Neutrophil (primary cell): Measurements from ENCODE around the gene HRH2.

Source experiments
- H3K27ac ChIP-seq: fragments of 200-600 bp; sonication (generic); 2 replicates; pipeline ENCODE4 v1.5.1; 2016; ENCODE audit warnings: mild to moderate bottlenecking, moderate library complexity
- H3K27me3 ChIP-seq: fragments of 200-600 bp; sonication (generic); 2 replicates; pipeline ENCODE4 v1.6.0; 2016; ENCODE audit warnings: mild to moderate bottlenecking
- H3K36me3 ChIP-seq: fragments of 200-600 bp; sonication (generic); 2 replicates; pipeline ENCODE4 v1.5.1; 2017
- H3K4me1 ChIP-seq, 2 experiments: fragments of 200-600 bp in 1 of 2; sonication (generic) in 1 of 2; 1 replicate in 1 of 2; 2 replicates in 1 of 2; pipeline versions ENCODE4 v1.5.1 to v1.6.1; 2013 to 2016; ENCODE audit warnings: low read depth in 1 of 2, low read length in 1 of 2, mild to moderate bottlenecking in 1 of 2, moderate library complexity in 1 of 2; ENCODE audit not compliant: control insufficient read depth in 1 of 2, insufficient read depth in 1 of 2
- H3K4me3 ChIP-seq, 2 experiments: fragments of 200-600 bp in 1 of 2; sonication (generic) in 1 of 2; 1 replicate in 1 of 2; 2 replicates in 1 of 2; pipeline ENCODE4 v1.5.1; 2013 to 2016; ENCODE audit warnings: low read depth in 1 of 2, low read length in 1 of 2, mild to moderate bottlenecking in 1 of 2, moderate library complexity in 1 of 2
- H3K9me3 ChIP-seq: fragments of 200-600 bp; sonication (generic); 2 replicates; pipeline ENCODE4 v1.5.1; 2016
- TF ChIP-seq, protein P1 (sequence below): fragments of 200-600 bp; sonication (generic); IDR thresholded peaks from 2 replicates; pipeline ENCODE4 v1.5.1; 2016; ENCODE audit warnings: antibody characterized with exemption

The HRH2 gene

DNA sequence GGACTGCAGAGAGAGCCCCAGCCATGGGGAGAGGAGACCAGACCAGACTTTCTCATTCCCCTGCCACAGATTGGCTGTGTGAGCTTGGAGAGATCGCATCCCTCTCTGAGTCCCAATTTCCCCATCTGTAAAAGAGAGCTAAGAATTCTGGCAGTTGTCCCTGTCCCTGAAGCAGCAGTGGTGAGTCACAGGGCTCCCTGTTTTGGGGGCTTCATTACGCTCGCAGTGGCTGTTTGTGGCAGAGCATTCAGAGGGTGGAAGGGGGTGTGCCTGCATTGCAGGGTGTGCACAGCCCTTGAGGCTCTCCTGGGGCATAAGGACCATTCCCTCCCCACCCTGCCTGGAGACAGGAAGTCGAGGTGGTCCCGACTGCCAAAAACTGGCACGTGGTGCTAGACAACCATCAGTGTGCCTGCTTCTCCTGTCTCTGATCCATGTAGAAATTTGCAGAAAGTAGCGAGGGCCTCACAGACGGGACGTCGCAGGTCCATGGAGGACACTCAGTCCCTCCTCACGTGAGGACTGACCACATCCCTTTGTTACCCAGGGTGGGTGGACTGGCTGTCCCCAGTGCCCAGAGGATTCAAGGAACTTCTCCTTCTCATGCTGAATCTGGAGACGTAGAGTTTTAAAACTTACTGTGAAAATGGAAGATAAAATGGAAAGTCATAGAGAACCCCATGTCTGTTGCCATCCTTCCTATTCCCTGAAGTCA lies 35.3 kb downstream of the HRH2 start:
- Histone ChIP-seq H3K4me1 (peaks cover 89 to 97% of the 10 kb centered on the region in 2 experiments), H3K4me3 (peak overlapping the region in 1 of 2 experiments; percentile 27), H3K27me3 (no peaks in the 10 kb centered on the region), H3K27ac (peak overlapping the region; percentile 84), H3K36me3 (peaks cover 24% of the 10 kb centered on the region), H3K9me3 (no peaks in the 10 kb centered on the region)
- TF ChIP-seq, protein P1, sequence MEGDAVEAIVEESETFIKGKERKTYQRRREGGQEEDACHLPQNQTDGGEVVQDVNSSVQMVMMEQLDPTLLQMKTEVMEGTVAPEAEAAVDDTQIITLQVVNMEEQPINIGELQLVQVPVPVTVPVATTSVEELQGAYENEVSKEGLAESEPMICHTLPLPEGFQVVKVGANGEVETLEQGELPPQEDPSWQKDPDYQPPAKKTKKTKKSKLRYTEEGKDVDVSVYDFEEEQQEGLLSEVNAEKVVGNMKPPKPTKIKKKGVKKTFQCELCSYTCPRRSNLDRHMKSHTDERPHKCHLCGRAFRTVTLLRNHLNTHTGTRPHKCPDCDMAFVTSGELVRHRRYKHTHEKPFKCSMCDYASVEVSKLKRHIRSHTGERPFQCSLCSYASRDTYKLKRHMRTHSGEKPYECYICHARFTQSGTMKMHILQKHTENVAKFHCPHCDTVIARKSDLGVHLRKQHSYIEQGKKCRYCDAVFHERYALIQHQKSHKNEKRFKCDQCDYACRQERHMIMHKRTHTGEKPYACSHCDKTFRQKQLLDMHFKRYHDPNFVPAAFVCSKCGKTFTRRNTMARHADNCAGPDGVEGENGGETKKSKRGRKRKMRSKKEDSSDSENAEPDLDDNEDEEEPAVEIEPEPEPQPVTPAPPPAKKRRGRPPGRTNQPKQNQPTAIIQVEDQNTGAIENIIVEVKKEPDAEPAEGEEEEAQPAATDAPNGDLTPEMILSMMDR, result no peak

DNA sequence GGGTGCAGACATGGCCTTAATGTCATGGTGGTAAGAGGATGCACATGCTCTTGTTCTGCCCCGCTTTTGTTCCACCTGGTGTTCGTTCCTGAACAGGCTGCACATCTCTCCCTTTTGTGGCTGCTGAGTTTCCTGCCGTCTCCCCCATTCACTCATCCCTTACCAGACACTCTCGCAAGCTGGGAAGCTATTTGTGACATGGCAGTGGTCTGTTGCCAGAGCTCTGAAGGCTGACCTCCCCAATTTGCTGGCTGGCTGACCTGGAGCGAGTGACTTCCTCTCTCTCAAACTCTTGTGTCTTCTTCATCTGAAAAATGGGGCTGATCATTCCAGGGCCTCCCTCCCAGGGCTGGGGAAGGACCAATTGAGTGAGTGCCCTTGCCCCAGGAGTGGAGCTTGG lies 35.9 kb downstream of the HRH2 start:
- Histone ChIP-seq H3K4me1 (peaks cover 83 to 91% of the 10 kb centered on the region in 2 experiments), H3K27ac (peak overlapping the region; percentile 84), H3K27me3 (no peaks in the 10 kb centered on the region), H3K9me3 (no peaks in the 10 kb centered on the region), H3K36me3 (peaks cover 28% of the 10 kb centered on the region), H3K4me3 (peak overlapping the region; percentile 27 to 40)
- TF ChIP-seq, protein P1, result no peak

DNA sequence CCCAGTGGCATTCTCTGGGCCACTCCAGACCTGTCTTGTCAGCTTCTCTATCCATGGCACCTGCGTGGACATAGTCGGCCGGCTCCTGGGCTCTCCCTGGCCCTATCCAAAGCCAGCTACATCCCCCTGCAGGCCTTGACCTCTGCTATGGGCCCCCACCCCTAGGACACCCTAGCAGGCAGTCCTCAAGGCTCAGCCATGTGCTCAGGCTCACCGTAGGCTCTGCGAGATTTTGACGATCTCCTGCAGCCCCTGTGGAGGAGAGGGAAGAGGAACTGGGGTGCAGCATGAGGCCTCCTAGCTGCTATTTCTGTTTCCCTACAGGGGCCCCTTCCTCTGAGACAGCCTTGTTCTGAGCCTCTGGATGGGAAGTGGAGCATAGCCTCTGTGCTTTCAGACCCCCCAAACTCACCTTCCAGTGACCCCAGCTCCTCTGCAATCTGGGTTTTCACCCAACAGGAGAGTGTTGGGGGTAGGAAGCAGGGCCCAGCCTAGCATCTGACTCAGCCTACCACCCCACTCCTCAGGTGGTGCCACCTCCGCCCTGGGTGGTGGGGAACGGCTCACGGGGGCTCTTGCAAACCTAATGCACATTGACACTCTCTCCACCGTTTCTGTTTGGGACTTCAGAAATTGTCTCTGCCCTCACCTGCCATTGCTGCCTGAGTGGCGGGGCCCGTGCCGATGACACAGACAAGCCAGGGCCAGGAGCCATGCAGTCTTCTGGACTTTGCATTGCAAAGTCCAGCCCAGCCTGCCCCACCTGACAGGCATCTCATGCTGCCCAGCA lies 36.7 kb downstream of the HRH2 start:
- H3K27ac ChIP-seq, result peak overlapping the region; percentile 84
- H3K9me3 ChIP-seq, result no peaks in the 10 kb centered on the region
- no peaks in the 10 kb centered on the region for H3K27me3 ChIP-seq
- H3K4me1 ChIP-seq, result peaks cover 75 to 83% of the 10 kb centered on the region in 2 experiments
- TF ChIP-seq, protein P1, result no peak
- peaks cover 35% of the 10 kb centered on the region for H3K36me3 ChIP-seq
- peak overlapping the region; percentile 27 to 40 for H3K4me3 ChIP-seq

DNA sequence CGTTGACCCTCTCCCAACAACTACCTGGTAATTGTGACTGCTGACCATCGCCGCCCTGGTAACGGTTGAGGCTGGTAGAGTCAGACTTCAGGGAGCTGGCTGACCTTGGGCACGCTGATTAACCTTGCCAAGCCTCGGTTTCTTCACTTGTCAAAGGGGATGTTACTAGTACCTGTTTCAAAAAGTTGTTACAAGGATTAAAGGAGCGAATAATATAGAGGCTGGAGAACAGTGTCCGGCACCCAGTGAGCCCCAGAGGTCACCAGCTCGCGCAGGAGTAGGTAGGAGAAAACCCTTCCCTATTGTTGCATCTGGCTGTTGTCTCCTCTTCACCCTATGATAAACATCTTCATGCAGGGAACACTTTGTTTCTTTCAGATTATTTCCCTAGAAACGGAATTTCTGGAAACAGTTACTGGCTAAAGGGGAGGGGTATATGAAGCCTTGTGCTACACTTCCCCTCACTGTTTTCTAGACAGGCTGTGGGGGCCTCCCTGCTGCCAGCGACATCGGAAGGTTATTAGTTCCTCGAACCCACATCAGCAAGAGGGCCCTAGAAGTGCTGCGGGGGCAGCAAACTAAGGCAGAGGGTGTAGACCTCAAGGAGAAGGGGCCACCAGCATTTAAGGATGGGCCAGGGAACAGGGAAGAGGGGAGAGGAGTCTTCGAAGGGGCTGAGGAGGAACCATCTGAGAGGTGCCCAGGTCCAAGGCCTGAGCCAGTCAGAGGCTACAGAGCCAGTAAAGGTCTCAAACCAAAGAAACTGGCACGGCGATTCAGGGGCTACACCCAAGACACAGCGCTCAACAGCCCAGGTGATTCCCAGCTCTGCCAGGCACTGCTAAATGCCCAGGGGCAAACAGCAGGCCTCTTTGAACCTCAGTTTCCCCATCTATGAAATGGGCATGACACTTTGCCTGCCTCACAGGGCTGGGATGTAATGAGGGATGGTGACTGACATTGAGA lies 37.6 kb downstream of the HRH2 start:
- no peaks in the 10 kb centered on the region for H3K27me3 ChIP-seq
- H3K27ac ChIP-seq, result peak overlapping the region; percentile 84
- peaks cover 43% of the 10 kb centered on the region for H3K36me3 ChIP-seq
- no peaks in the 10 kb centered on the region for H3K9me3 ChIP-seq
- TF ChIP-seq, protein P1, result no peak
- peak overlapping the region; percentile 27 to 47 for H3K4me3 ChIP-seq
- peaks cover 66 to 74% of the 10 kb centered on the region in 2 experiments for H3K4me1 ChIP-seq
